Memory B cell (primary cell): Measurements from ENCODE around the gene NCAPG2.
A peak's percentile ranks its signal among the peaks of the same experiment; 100 is the strongest.

ENCODE experiments used
- ATAC-seq: fragments of 150-1000 bp; cut with Tn5 transposase; 2 replicates; pipeline ENCODE4 v1.10.0; 2021; ENCODE audit warnings: low read depth, mild to moderate bottlenecking, moderate library complexity
- DNase-seq, 2 donors: peaks; one replicate each; pipeline ENCODE4 v3.0.0; 2022; ENCODE audit warnings: low spot score in 2 of 2
- H3K27ac Mint-ChIP-seq: one replicate; pipeline ENCODE4 v1.8.0; 2022; ENCODE audit warnings: mild to moderate bottlenecking, moderate library complexity, mixed read lengths
- H3K27me3 Mint-ChIP-seq: one replicate; pipeline ENCODE4 v1.8.0; 2022; ENCODE audit warnings: mixed read lengths
- H3K36me3 Mint-ChIP-seq: one replicate; pipeline ENCODE4 v1.8.0; 2022; ENCODE audit warnings: mild to moderate bottlenecking, mixed read lengths
- H3K4me1 Mint-ChIP-seq: one replicate; pipeline ENCODE4 v1.8.0; 2022; ENCODE audit warnings: mixed read lengths
- H3K4me3 Mint-ChIP-seq: one replicate; pipeline ENCODE4 v1.8.0; 2022; ENCODE audit warnings: mild to moderate bottlenecking, moderate library complexity, mixed read lengths
- H3K9me3 Mint-ChIP-seq: one replicate; pipeline ENCODE4 v1.8.0; 2022; ENCODE audit warnings: mixed read lengths

Gene NCAPG2

DNA sequence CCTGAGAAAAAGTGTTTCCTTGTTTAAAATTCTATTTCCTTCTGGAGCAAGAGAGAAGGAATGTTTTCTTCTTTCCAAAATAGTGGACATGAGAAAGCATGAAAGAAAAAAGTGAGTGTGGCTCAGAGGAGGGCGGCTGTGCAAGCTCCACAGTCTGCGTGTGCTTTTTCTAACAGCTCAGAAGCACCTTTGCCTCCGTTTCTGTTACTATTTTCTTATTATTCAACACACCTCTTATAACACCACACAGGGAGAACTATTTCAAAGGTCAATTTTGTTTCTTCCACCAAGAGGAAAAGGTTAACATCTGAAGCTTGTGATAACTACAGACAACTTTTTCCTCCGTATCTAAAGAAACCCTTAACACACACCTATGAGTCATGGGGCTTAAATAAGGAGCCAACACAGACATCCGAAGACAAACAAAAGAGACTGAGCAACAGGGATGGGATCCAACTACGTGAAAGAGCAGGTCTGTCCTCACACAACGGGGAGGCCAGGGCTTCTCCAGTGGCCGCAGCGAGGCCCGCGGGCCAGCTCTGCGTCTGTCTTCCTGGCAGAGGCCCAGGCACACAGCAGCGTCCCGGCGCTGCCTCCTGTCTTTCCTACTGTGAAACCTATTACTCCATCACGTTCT, 36.2 kb upstream of the NCAPG2 start:
- DNase-seq = no peak
- H3K36me3 Mint-ChIP-seq = peaks cover 33% of the 10 kb centered on the region
- ATAC-seq = no peak
- no peaks in the 10 kb centered on the region for H3K9me3 Mint-ChIP-seq
- H3K27ac Mint-ChIP-seq = peak overlapping the region; percentile 12
- H3K4me3 Mint-ChIP-seq = no peak overlapping the region
- H3K4me1 Mint-ChIP-seq = no peaks in the 10 kb centered on the region
- no peaks in the 10 kb centered on the region for H3K27me3 Mint-ChIP-seq

DNA sequence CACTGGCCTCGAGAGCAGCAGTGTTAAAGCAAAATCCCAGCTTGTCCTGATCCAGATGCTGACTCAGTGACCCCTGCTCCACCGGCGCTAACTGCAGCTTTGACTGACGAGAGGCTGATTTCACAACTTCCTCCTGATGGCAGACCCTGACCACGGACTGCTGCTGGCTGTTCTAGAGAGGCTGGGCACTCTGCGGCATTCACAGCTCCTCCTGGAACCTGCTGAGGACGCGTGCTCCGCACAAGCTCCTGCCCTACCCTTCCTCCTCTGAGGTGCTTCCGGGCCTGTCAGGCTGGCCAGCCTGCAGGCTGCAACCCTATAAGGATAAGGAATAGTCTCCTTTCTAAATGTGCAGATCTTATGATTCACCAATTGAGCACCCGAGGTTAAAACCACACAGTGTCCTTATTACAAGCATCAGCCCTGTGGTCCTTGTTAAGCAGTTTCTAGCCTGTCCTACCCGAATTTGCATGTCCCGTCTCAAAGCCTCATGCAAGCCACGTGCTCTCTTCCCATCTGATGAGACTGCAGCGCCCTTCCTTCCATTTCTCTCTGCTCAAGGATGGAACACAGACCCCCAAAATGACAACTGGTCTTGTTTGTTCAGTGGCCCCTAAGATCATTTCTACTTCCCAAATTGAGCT, 35.5 kb upstream of the NCAPG2 start:
- no peaks in the 10 kb centered on the region for H3K9me3 Mint-ChIP-seq

DNA sequence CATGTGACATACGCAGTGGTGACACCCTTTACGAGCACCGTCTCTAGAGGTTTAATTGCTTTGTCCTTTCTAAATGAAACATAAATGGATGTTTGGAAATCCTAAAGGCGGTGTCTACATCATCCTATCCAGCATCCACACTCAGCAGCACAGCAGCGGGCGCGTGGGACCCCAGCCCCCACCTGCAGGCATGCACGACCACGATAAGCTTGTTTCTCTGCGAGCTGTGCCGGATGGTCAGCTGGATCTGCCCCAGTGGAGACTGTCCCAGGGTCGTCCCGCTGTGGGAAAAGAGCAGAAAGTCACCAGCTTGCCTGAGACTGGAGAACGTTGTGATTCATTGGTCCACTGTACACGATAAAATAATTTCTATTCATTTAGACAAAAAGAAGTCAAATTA, 34.2 kb upstream of the NCAPG2 start:
- ATAC-seq (no peak), DNase-seq (no peak)
- Mint-ChIP-seq H3K27me3 (no peaks in the 10 kb centered on the region), H3K36me3 (peaks cover 30% of the 10 kb centered on the region), H3K4me3 (no peak overlapping the region), H3K9me3 (no peaks in the 10 kb centered on the region), H3K27ac (no peak overlapping the region), H3K4me1 (no peaks in the 10 kb centered on the region)

More for the DNA sequence above, 35.5 kb upstream of the NCAPG2 start:
- Mint-ChIP-seq H3K4me3 (no peak overlapping the region), H3K27ac (peak overlapping the region; percentile 12), H3K36me3 (peaks cover 28% of the 10 kb centered on the region), H3K27me3 (no peaks in the 10 kb centered on the region), H3K4me1 (no peaks in the 10 kb centered on the region)
- DNase-seq (no peak), ATAC-seq (no peak)

GRCh38 chr7:158737064-158737695, 32.6 kb upstream of the NCAPG2 start:
- ATAC-seq = no peak
- DNase-seq = no peak
- no peaks in the 10 kb centered on the region for H3K9me3 Mint-ChIP-seq
- H3K27ac Mint-ChIP-seq = no peak overlapping the region
- peaks cover 24% of the 10 kb centered on the region for H3K36me3 Mint-ChIP-seq
- H3K27me3 Mint-ChIP-seq = no peaks in the 10 kb centered on the region
- H3K4me3 Mint-ChIP-seq = no peak overlapping the region
- H3K4me1 Mint-ChIP-seq = no peaks in the 10 kb centered on the region

GRCh38 chr7:158735935-158736334, 31.3 kb upstream of the NCAPG2 start:
- Mint-ChIP-seq H3K27ac (no peak overlapping the region), H3K27me3 (no peaks in the 10 kb centered on the region), H3K36me3 (peaks cover 23% of the 10 kb centered on the region), H3K4me1 (no peaks in the 10 kb centered on the region), H3K4me3 (no peak overlapping the region), H3K9me3 (no peaks in the 10 kb centered on the region)
- ATAC-seq = no peak
- DNase-seq = no peak

DNA sequence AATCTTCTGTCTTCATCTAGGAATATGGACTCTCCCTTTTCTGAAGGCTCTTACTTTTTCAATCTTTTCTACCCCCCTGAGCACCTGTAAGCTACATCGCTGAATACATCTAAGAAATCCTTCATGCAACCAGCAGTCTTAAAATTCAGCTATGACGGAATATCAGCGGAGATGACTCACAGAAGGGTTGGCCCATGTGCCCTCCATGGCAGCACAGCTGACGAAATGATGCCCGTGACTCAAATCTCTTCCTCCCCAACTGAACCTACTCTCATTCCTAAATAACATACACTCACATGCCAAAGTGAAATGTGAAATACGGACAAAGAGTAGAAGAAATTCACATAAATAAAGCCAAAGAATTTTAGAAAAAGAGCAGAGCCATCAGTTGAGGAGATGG, 30.3 kb upstream of the NCAPG2 start:
- no peak overlapping the region for H3K27ac Mint-ChIP-seq
- H3K9me3 Mint-ChIP-seq = no peaks in the 10 kb centered on the region

GRCh38 chr7:158733775-158734494, 29.3 kb upstream of the NCAPG2 start:
- Mint-ChIP-seq H3K36me3 (peaks cover 21% of the 10 kb centered on the region), H3K9me3 (no peaks in the 10 kb centered on the region), H3K27ac (no peak overlapping the region), H3K27me3 (no peaks in the 10 kb centered on the region), H3K4me3 (no peak overlapping the region), H3K4me1 (no peaks in the 10 kb centered on the region)
- DNase-seq = no peak
- no peak for ATAC-seq

More for the DNA sequence above, 30.3 kb upstream of the NCAPG2 start:
- ATAC-seq (no peak), DNase-seq (no peak)
- Mint-ChIP-seq H3K36me3 (peaks cover 19% of the 10 kb centered on the region), H3K4me1 (no peaks in the 10 kb centered on the region), H3K27me3 (no peaks in the 10 kb centered on the region), H3K4me3 (no peak overlapping the region)

DNA sequence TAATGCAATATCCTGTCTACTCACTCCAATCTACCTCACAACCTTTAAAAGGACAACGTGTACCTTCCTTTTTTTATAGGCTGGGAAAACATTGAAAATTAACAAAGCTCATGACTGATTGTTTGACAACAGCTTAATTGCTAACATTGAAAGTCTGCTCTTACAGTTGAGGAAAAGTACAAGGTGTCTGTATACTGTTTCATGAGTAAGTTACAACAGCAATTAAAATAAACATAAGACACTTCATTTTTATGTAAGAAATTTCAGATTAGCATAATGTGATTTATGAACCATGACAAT, 28.6 kb upstream of the NCAPG2 start:
- Mint-ChIP-seq H3K36me3 (peaks cover 19% of the 10 kb centered on the region), H3K4me1 (peaks cover 2% of the 10 kb centered on the region), H3K27ac (no peak overlapping the region), H3K9me3 (no peaks in the 10 kb centered on the region), H3K27me3 (no peaks in the 10 kb centered on the region), H3K4me3 (no peak overlapping the region)
- no peak for ATAC-seq
- no peak for DNase-seq

DNA sequence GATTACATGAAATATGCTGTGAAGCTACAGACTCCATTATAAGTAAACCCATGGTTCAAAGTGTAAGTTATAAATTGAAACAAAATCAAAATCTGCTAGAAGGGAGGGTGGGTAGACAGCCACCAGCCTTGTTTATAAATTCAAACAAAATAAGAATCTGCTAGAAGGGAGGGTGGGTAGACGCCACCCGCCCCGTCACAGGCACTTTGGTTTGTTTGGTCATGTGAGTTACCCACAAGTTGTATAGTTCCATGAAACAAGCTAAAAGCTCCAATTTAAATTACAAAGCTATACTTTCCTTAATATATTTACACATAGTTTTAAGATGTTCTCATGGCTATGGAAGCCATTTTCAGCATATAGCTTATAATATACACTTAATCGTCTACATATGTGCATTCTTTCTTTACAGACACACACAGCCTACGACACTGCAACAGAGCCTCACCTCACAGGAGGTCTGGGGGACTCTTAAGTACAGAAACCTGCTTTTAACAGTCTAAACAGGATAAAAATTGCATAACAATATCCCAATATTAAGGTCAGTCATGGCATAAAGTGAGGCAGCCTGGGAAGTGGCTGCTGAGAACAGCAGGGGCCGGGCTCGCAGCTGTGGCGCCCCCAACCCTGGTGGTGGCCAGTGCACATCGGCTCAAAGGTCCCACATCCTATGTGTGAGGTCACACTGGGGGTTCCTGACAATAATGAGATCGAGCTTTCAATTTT, 28.1 kb upstream of the NCAPG2 start:
- H3K27me3 Mint-ChIP-seq = no peaks in the 10 kb centered on the region
- H3K4me3 Mint-ChIP-seq = no peak overlapping the region
- no peak for DNase-seq
- H3K27ac Mint-ChIP-seq = no peak overlapping the region
- peaks cover 2% of the 10 kb centered on the region for H3K4me1 Mint-ChIP-seq
- H3K36me3 Mint-ChIP-seq = peaks cover 19% of the 10 kb centered on the region
- ATAC-seq = no peak
- no peaks in the 10 kb centered on the region for H3K9me3 Mint-ChIP-seq

GRCh38 chr7:158731761-158732160, 27.2 kb upstream of the NCAPG2 start:
- H3K4me1 Mint-ChIP-seq = peaks cover 2% of the 10 kb centered on the region
- no peak for DNase-seq
- no peak overlapping the region for H3K27ac Mint-ChIP-seq
- peaks cover 16% of the 10 kb centered on the region for H3K36me3 Mint-ChIP-seq
- no peaks in the 10 kb centered on the region for H3K9me3 Mint-ChIP-seq
- no peak for ATAC-seq
- H3K27me3 Mint-ChIP-seq = no peaks in the 10 kb centered on the region
- H3K4me3 Mint-ChIP-seq = no peak overlapping the region

- no peak for ATAC-seq
- DNase-seq = no peak
- Mint-ChIP-seq H3K9me3 (no peaks in the 10 kb centered on the region), H3K4me1 (peaks cover 2% of the 10 kb centered on the region), H3K27me3 (no peaks in the 10 kb centered on the region), H3K4me3 (no peak overlapping the region), H3K27ac (no peak overlapping the region), H3K36me3 (peaks cover 13% of the 10 kb centered on the region)
Measured at GRCh38 chr7:158730383-158731346, 26.1 kb upstream of the NCAPG2 start.

DNA sequence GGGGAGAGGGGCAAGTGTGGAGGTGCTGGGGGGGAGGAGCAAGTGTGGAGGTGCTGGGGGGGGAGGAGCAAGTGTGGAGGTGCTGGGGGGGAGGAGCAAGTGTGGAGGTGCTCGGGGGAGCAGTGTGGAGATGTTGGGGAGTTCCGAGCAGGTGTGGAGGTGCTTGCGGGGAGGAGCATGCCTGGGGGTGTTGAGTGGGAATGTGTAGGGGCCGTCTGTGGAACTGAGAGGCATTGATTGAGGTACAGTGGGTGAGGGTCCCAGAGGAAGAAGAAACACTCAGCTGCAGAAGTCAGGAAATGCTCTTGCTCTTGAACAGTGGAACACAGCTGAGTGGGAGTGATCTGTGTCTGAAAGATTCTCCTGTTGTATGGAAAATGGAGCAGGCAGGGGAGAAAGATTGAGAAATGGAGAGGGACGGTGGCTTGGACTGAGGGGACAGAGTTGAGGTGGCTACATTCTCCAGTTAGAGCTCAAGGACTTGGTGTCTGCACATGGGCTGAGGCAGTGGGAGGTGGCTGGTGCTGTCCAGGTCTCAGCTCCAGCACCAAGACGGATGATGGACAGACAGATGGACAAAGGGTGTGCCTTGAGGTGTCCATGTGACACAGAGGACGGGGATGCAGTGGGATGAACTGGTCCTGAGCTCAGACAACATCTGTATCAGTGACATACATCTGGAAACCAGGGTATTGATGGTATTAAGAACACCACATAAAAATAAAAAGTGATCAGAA, 25.2 kb upstream of the NCAPG2 start:
- peaks cover 2% of the 10 kb centered on the region for H3K4me1 Mint-ChIP-seq
- no peaks in the 10 kb centered on the region for H3K9me3 Mint-ChIP-seq
- H3K27me3 Mint-ChIP-seq = no peaks in the 10 kb centered on the region
- no peak for DNase-seq
- peaks cover 11% of the 10 kb centered on the region for H3K36me3 Mint-ChIP-seq
- no peak overlapping the region for H3K4me3 Mint-ChIP-seq
- no peak for ATAC-seq
- no peak overlapping the region for H3K27ac Mint-ChIP-seq
